MM.1S (cell line): ENCODE measurements around the gene NELL2.

Experiments used
- CTCF ChIP-seq: fragments of 300-600 bp; sonication (generic); IDR thresholded peaks from 2 replicates; pipeline ENCODE4 v1.5.1; 2016; ENCODE audit warnings: antibody characterized with exemption, low read length, mixed read lengths
- EZH2 ChIP-seq: fragments of 300-600 bp; sonication (generic); optimal IDR thresholded peaks from 2 replicates; pipeline ENCODE3; 2017; ENCODE audit warnings: low read depth, mild to moderate bottlenecking, antibody characterized with exemption, low read length, mixed read lengths
- EZH2phosphoT487 ChIP-seq: fragments of 300-600 bp; sonication (generic); IDR thresholded peaks from 2 replicates; pipeline ENCODE4 v1.6.1; 2018; ENCODE audit warnings: antibody characterized with exemption, low read length

GRCh38 chr12:44708218-44708617 lies 167.9 kb downstream of the NELL2 start:
- TF ChIP-seq CTCF (no peak), EZH2phosphoT487 (no peak), EZH2 (no peak)
